H7 (cell line): ENCODE data around the gene MCAM. TPM values are rescaled to one million over a fixed set of nuclear protein-coding genes. Genes with fewer than 3 reads are reported as not detected.
A peak's percentile ranks its signal among the peaks of the same experiment; 100 is the strongest.

Experiments used
- DNase-seq: peaks from one replicate; pipeline ENCODE4 v3.0.0; 2012
- H3K27me3 ChIP-seq: 2 replicates; pipeline ENCODE4 v1.6.0; 2011; ENCODE audit warnings: mild to moderate bottlenecking, low read length; ENCODE audit not compliant: control insufficient read depth, insufficient read depth
- H3K36me3 ChIP-seq: replicated peaks from 2 replicates; pipeline ENCODE4 v1.5.1; 2011; ENCODE audit warnings: low read length; ENCODE audit not compliant: control insufficient read depth, insufficient read depth
- H3K4me3 ChIP-seq: 2 replicates; pipeline ENCODE4 v1.5.1; 2011; ENCODE audit warnings: low read depth, mild to moderate bottlenecking, control low read depth, low read length, moderate library complexity; ENCODE audit not compliant: insufficient read depth
- total RNA-seq: library from RNA; depleted of rRNA; stranded (reverse); fragments of >200 nt; shearing (Covaris generic); gene quantifications from 2 replicates; pipeline ENCODE4 v1.2.3, GENCODE V29; 2014

Gene MCAM
- total RNA-seq, 1 experiment from 2014 or later, result 59.3 TPM

DNA sequence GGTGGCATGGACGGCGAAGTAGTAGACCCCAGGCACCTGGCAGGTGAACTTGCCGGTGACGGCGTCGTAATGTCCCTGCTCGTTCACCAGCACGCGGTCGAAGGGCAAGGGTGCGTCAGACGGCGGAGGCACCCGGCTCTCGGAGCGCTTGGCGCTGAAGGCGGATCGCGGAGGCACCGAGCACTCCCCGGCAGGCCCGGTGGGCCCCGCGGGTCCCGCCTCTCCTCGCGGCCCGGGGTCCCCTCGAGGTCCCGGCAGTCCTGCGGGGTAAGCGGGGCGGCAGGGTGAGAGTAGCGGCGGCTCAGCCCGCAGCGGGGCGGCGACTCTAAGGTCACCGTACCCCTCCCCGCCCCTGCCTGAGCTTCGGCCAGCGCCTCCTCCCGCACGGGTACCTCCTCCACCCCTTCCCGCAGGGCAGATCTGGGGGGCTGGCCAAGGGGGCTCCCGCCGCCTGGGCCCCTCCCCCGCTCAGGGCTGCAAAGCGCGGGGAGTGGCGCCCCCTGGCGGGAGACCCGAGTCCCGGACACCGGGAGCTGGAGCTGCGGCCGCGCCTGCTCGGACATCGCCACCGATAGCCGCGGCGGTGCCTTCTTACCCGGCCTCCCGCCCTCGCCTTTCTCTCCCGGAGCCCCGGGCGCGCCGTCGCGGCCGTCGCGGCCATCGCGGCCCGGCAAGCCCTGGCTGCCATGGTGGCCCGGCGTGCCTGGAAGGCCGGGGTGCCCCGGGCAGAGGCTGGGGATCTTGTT lies 22.8 kb upstream of the MCAM start:
- Histone ChIP-seq H3K4me3 (peak overlapping the region; percentile 59), H3K27me3 (peaks cover 38% of the 10 kb centered on the region), H3K36me3 (peaks cover 7% of the 10 kb centered on the region)
- DNase-seq, result peak; percentile 96

DNA sequence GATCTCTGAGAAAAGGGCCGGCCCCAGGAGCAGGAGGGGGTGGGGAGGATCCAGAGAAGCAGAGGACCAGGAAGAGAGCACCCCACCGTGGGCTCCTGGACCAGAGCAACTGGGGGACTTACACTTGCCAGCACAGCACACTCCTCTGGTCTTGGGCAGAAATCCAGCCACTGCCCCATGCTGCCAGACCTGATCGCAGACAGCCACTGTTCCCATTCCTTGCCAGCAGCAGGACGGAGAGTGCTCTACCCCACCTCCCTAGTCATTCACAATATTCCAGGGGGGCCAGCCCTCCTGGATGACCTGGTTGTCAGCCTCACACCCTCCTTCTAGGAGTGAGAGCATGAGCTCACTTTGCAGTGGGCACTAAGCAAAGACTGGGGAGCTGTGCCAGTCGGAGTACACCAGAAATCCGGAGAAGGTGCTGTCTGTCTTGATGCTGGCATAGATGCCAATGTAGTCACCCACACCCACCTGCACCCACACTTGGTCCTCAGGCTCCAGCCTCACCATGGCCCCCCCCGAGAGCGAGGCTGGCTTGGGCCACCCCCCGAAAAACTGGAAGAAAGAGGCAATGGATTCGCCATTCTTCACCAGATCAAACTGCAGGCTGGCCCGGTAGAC lies 22.1 kb upstream of the MCAM start:
- DNase-seq, result peak; percentile 54
- H3K27me3 ChIP-seq, result peaks cover 38% of the 10 kb centered on the region
- peaks cover 7% of the 10 kb centered on the region for H3K36me3 ChIP-seq
- peak overlapping the region; percentile 59 for H3K4me3 ChIP-seq

- Histone ChIP-seq H3K36me3 (peaks cover 7% of the 10 kb centered on the region), H3K4me3 (peak overlapping the region; percentile 27), H3K27me3 (peaks cover 38% of the 10 kb centered on the region)
- DNase-seq, result peak; percentile 93
These were observed 21.5 kb upstream of the MCAM start for GRCh38 chr11:119338318-119338890.

GRCh38 chr11:119337581-119338317 lies 20.8 kb upstream of the MCAM start:
- peak overlapping the region; percentile 27 for H3K4me3 ChIP-seq
- peaks cover 38% of the 10 kb centered on the region for H3K27me3 ChIP-seq
- peaks cover 7% of the 10 kb centered on the region for H3K36me3 ChIP-seq
- DNase-seq, result peak; percentile 90

DNA sequence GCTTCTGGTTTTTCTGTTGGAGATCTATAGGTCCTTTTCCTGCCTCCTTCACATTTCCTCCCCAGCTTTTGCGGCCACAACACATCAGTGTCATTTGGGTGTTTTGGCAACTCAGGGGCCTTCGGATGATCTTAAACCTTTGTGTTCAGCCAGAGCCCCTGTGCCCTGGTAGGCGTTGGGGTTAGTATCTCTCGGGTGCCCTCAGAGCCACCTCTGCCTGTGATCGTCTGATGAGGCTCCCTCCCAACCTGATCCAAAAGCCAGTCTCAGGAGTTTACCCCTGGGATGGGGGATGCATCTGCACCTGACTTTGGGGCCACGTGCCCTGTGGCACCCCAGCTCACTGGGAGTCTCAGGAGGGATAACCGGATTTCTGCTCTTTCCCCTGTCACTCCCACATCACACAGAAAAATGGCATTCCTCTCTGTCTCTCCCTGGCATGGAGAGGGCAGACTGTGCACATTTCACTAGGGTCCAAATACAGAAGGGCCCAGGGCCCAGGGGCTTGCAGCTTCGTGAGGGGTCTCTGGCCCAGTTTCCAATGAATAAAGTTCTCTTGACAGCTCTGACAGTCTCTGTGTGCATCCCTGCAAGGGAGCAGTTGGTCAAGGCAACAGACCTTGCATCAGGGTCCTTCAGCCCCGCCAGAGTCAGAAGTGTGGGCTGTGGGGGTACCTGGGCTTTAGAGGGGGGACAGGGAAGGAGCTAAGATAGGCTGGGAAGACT lies 20.0 kb upstream of the MCAM start:
- peak; percentile 14 for DNase-seq
- Histone ChIP-seq H3K4me3 (peak overlapping the region; percentile 27), H3K27me3 (peaks cover 31% of the 10 kb centered on the region), H3K36me3 (peaks cover 7% of the 10 kb centered on the region)

DNA sequence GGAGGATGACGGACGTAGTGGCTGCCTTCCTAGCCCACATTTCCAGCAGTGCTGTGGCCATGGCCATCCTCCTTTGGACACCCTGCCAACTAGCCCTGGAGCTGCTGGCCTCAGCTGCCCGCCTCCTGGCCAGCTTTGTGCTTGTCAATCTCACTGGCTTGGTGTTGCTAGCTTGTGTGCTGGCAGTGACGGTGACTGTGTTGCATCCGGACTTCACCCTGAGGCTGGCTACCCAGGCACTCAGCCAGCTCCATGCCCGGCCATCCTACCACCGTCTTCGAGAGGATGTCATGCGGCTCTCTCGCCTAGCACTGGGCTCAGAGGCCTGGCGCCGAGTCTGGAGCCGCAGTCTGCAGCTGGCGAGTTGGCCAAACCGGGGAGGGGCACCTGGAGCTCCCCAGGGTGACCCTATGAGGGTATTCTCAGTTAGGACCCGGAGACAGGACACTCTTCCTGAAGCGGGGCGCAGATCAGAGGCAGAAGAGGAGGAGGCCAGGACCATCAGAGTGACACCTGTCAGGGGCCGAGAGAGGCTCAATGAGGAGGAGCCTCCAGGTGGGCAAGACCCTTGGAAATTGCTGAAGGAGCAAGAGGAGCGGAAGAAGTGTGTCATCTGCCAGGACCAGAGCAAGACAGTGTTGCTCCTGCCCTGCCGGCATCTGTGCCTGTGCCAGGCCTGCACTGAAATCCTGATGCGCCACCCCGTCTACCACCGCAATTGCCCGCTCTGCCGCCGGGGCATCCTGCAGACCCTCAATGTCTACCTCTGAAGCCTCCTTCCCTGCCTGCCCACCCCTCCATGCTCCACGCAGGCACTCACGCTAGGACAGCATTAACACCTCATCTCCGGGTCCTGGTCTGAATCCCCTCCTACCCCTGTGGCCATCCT lies 19.0 kb upstream of the MCAM start:
- Histone ChIP-seq H3K4me3 (no peak overlapping the region), H3K27me3 (peaks cover 21% of the 10 kb centered on the region), H3K36me3 (peaks cover 7% of the 10 kb centered on the region)
- DNase-seq, result peak; percentile 24

DNA sequence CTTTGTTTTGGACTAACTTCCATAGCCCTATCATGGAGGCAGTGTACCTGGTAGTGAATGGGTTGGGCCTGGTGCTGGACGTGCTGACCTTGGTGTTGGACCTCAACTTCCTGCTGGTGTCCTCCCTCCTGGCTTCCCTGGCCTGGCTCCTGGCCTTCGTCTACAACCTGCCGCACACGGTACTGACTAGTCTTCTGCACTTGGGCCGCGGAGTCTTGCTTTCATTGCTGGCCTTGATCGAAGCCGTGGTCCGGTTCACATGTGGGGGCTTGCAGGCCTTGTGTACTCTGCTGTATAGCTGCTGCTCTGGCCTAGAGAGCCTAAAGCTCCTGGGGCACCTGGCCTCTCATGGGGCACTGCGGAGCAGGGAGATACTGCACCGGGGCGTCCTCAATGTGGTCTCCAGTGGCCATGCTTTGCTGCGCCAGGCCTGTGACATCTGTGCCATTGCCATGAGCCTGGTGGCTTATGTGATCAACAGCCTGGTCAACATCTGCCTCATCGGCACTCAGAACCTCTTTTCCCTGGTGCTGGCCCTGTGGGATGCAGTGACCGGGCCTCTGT lies 18.2 kb upstream of the MCAM start:
- Histone ChIP-seq H3K27me3 (peaks cover 14% of the 10 kb centered on the region), H3K4me3 (peak overlapping the region; percentile 84), H3K36me3 (peaks cover 7% of the 10 kb centered on the region)
- peak; percentile 20 for DNase-seq

GRCh38 chr11:119334174-119334930 lies 17.4 kb upstream of the MCAM start, which contains the start of gene RNF26:
RNF26 (plus strand) TSS chr11:119334527; CDS start chr11:119335123, 596 bp downstream.
- H3K4me3 ChIP-seq, result peak within 1 kb of the TSS; percentile 84
- peak; percentile 99 for DNase-seq
- peaks cover 7% of the 10 kb centered on the region for H3K36me3 ChIP-seq
- peaks cover 8% of the 10 kb centered on the region for H3K27me3 ChIP-seq

DNA sequence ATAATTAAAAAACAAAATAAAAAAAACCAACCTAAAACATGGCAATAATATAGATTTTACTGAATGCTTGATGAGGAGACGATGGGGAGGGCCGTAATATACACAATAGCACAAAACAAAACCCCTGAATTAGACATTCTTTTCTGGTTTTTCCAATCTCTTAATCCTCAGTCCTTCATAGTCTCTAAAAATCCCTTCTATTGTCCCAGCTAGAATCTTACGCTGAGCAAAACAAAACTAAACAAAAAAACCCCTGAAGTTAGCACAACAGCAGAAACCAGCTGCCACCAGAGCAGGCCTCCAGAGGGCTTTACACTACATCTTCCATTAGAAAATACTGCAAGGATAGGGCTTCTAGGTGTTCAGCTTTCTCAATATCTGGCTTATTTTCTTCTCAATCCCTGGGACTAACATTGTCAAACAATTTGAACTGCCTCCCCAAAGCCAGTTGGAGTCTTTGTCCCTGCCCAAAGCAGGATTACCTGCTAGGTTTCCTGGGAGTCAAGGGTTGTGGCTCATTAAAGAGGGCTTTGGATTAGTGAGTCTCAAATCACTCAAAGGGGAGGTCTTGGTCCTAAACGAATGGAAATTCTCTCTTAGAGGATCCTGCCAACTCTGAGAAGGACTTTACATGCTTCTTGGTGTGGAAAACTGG lies 15.3 kb upstream of the MCAM start:
- Histone ChIP-seq H3K27me3 (no peaks in the 10 kb centered on the region), H3K36me3 (peaks cover 7% of the 10 kb centered on the region), H3K4me3 (no peak overlapping the region)
- peak; percentile 3 for DNase-seq

GRCh38 chr11:119330237-119330636 lies 13.3 kb upstream of the MCAM start:
- H3K27me3 ChIP-seq, result no peaks in the 10 kb centered on the region
- DNase-seq, result no peak
- no peaks in the 10 kb centered on the region for H3K36me3 ChIP-seq
- H3K4me3 ChIP-seq, result no peak overlapping the region

- no peak for DNase-seq
- Histone ChIP-seq H3K27me3 (no peaks in the 10 kb centered on the region), H3K4me3 (no peak overlapping the region), H3K36me3 (no peaks in the 10 kb centered on the region)
These were observed 12.4 kb upstream of the MCAM start for GRCh38 chr11:119329320-119329719.

GRCh38 chr11:119324189-119324588 lies 7.3 kb upstream of the MCAM start:
- Histone ChIP-seq H3K36me3 (no peaks in the 10 kb centered on the region), H3K4me3 (no peak overlapping the region), H3K27me3 (no peaks in the 10 kb centered on the region)
- DNase-seq, result no peak
